ENCODE measurements around the gene CLK2. TPM values are rescaled to one million over a fixed set of nuclear protein-coding genes. Genes with fewer than 3 reads are reported as not detected.
"Not testable (repeated sequence)": the region's sequence is repeated elsewhere in the genome, so short reads cannot be mapped to it uniquely, and the experiment has no call there.

Gene CLK2
- total and polyA plus RNA-seq, 2 of the 8 experiments (the other 6 are each of a cell fraction or from before 2014, with no cell fraction given) = 62.2 to 76.0 TPM

GRCh38 chr1:155226188-155226909, 47.0 kb downstream of the CLK2 start (continued):
- TF ChIP-seq FOSL1 (IDR thresholded peaks at IDR 0.05; ENCODE audit: insufficient read depth, low read depth, low read length) (no peak), CTCF (IDR thresholded peaks at IDR 0.05; ENCODE audit: control extremely low read depth in 1 of 3, insufficient read depth in 1 of 3, low read depth in 1 of 3, low read length in 3 of 3) (peak; percentile 39 to 67 (median 48)), SIN3A (conservative IDR thresholded peaks at IDR 0.05 in 1 of 2, IDR thresholded peaks at IDR 0.05 in 1 of 2; ENCODE audit: low read depth in 1 of 2, low read length in 2 of 2) (peak in 1 of 2 experiments; percentile 74; a peak in 2 of 4 replicates)

- H4K91ac ChIP-seq (replicated peaks; ENCODE audit: insufficient read length, low read length); H2BK20ac ChIP-seq (ENCODE audit: low read length); H3K18ac ChIP-seq (ENCODE audit: extremely low read depth, low read length); H3K27me3 ChIP-seq (replicated peaks in 1 of 4; ENCODE audit: control insufficient read depth in 3 of 4, extremely low read depth in 1 of 4, insufficient read depth in 3 of 4, low read length in 3 of 4); H3K56ac ChIP-seq (replicated peaks; ENCODE audit: insufficient read length, low read depth, low read length); FAIRE-seq; DNase-seq (ENCODE audit: low read depth in 1 of 2, low spot score in 2 of 2); H2BK5ac ChIP-seq (ENCODE audit: low read depth, low read length); H3K9ac ChIP-seq (replicated peaks in 1 of 4; ENCODE audit: extremely low read depth in 1 of 4, low read depth in 3 of 4, low read length in 3 of 4); H2BK15ac ChIP-seq (ENCODE audit: low read length); H2BK12ac ChIP-seq (ENCODE audit: low read depth, low read length); H4K8ac ChIP-seq (ENCODE audit: extremely low read depth, insufficient read depth, low read length); H2BK120ac ChIP-seq (replicated peaks; ENCODE audit: low read depth, low read length); H3K23ac ChIP-seq (ENCODE audit: insufficient read length); H3K4ac ChIP-seq (replicated peaks; ENCODE audit: insufficient read length, low read depth, low read length); H3K14ac ChIP-seq (ENCODE audit: insufficient read length); H4K20me1 ChIP-seq (replicated peaks in 1 of 2; ENCODE audit: control insufficient read depth in 1 of 2, insufficient read depth in 2 of 2, low read length in 2 of 2); H3K23me2 ChIP-seq (ENCODE audit: low read depth, low read length); H3K27ac ChIP-seq (ENCODE audit: low read depth, low read length); H3K79me2 ChIP-seq (ENCODE audit: control insufficient read depth in 1 of 2, insufficient read depth in 2 of 2, low read length in 2 of 2); H4K5ac ChIP-seq (ENCODE audit: insufficient read length, low read depth, low read length); H3K4me3 ChIP-seq (ENCODE audit: extremely low read depth in 1 of 4, insufficient read depth in 2 of 4, low read depth in 3 of 4, low read length in 4 of 4); H3K79me1 ChIP-seq (ENCODE audit: low read depth, low read length); H2AFZ ChIP-seq (ENCODE audit: low read length); H3K9me3 ChIP-seq (ENCODE audit: insufficient read depth in 2 of 2, low read depth in 1 of 2, low read length in 1 of 2); H3K36me3 ChIP-seq (ENCODE audit: control insufficient read depth in 2 of 4, insufficient read depth in 4 of 4, low read length in 3 of 4): not testable (repeated sequence)
- ChIA-PET CTCF (ENCODE audit: partially characterized antibody) (interaction anchor here (0.6 to 7.2 kb wide), 6 partner anchors 18 to 51 kb away, joined by 3 to 62 read pairs (median 6); partner anchors contain the start of genes MTX1, THBS3 and TRIM46), POLR2A (ENCODE audit: partially characterized antibody) (interaction anchor here (1.0 to 11.9 kb wide), 4 partner anchors 14 to 34 kb away, joined by 3 to 235 read pairs (median 26); partner anchors contain the start of genes MTX1 and THBS3)
- H3K4me2 ChIP-seq (ENCODE audit: insufficient read depth in 1 of 2, low read depth in 2 of 2, low read length in 2 of 2) = peak overlapping the region; percentile 67 to 73; a peak in 2 of 4 replicates
- WGBS, 2 experiments (ENCODE audit: extremely low coverage in 1 of 2, insufficient coverage in 1 of 2, insufficient read length in 1 of 2, insufficient replicate concordance in 2 of 2, low coverage in 1 of 2, low lambda C conversion rate in 2 of 2, missing lambda C conversion rate in 1 of 2) = 98% methylated on average over 8 of the region's 8 CpGs; no CpG with 5 or more reads in 1 of the 2 experiments
- peaks cover 0 to 14% (median 4%) of the 10 kb centered on the region in 4 experiments; a peak in 5 of 7 replicates for H3K4me1 ChIP-seq (replicated peaks in 1 of 4; ENCODE audit: control insufficient read depth in 3 of 4, insufficient read depth in 4 of 4, low read length in 3 of 4)
- H2AK5ac ChIP-seq (ENCODE audit: low read depth, low read length) = peak overlapping the region; percentile 45; the same call in 1 of the 2 replicates
Measured at GRCh38 chr1:155225404-155225759, 47.9 kb downstream of the CLK2 start.

Data from H1 (cell line).